Astrocyte of the cerebellum (primary cell): Measurements from ENCODE around the gene GEN1.
"Not testable (repeated sequence)": the region's sequence is repeated elsewhere in the genome, so short reads cannot be mapped to it uniquely, and the experiment has no call there.

Experiments
- DNase-seq: peaks from one replicate; pipeline ENCODE4 v3.0.0-alpha.2; 2011; ENCODE audit warnings: low read depth
- H3K4me3 ChIP-seq: 2 replicates; pipeline ENCODE4 v1.5.1; 2011; ENCODE audit warnings: mild to moderate bottlenecking, low read depth, low read length, moderate library complexity
- in situ Hi-C: cut with HindIII; loops from 2 replicates; pipeline ENCODE4 v1.10.0; 2017; ENCODE audit warnings: low sequenced_read_pairs
- TF ChIP-seq, protein P1 (sequence below): IDR thresholded peaks from 2 replicates; pipeline ENCODE4 v1.5.1; 2012; ENCODE audit warnings: low read length, low read depth, moderate library complexity, mild to moderate bottlenecking; ENCODE audit errors: missing control alignments

The GEN1 gene

GRCh38 chr2:17818235-17818815 lies 64.4 kb downstream of the GEN1 start:
- H3K4me3 ChIP-seq: no peak overlapping the region
- TF ChIP-seq, protein P1, sequence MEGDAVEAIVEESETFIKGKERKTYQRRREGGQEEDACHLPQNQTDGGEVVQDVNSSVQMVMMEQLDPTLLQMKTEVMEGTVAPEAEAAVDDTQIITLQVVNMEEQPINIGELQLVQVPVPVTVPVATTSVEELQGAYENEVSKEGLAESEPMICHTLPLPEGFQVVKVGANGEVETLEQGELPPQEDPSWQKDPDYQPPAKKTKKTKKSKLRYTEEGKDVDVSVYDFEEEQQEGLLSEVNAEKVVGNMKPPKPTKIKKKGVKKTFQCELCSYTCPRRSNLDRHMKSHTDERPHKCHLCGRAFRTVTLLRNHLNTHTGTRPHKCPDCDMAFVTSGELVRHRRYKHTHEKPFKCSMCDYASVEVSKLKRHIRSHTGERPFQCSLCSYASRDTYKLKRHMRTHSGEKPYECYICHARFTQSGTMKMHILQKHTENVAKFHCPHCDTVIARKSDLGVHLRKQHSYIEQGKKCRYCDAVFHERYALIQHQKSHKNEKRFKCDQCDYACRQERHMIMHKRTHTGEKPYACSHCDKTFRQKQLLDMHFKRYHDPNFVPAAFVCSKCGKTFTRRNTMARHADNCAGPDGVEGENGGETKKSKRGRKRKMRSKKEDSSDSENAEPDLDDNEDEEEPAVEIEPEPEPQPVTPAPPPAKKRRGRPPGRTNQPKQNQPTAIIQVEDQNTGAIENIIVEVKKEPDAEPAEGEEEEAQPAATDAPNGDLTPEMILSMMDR: no peak
- DNase-seq: no peak
- in situ Hi-C loops: no loop called here

DNA sequence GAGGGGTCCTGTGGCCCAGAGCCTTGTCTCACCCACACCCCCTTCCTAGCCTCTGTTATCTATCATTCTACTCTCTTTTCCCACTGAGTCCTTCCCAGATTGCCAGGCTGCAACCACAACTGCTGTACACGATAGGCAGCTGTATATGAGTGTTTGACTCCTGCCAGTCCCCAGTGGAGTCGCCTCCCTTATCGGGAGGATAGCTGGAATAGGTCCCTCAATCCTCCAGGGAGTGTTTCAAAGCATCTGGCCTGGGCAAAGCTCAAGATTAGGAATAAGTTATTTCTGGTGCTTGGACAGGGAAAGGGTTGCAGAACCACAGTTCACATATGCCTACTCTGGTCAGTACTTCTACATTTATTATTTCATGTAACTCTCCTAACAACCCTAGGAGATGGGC lies 67.1 kb downstream of the GEN1 start:
- in situ Hi-C loops: no loop called here
- no peak for DNase-seq
- no peak overlapping the region for H3K4me3 ChIP-seq
- TF ChIP-seq, protein P1: no peak

GRCh38 chr2:17821535-17822444 lies 67.9 kb downstream of the GEN1 start:
- TF ChIP-seq, protein P1: no peak
- in situ Hi-C loops: no loop called here
- H3K4me3 ChIP-seq: no peak overlapping the region
- no peak for DNase-seq

- H3K4me3 ChIP-seq: no peak overlapping the region
- TF ChIP-seq, protein P1: no peak
- in situ Hi-C loops: no loop called here
- DNase-seq: no peak
These were observed 68.6 kb downstream of the GEN1 start for GRCh38 chr2:17822445-17823117.

DNA sequence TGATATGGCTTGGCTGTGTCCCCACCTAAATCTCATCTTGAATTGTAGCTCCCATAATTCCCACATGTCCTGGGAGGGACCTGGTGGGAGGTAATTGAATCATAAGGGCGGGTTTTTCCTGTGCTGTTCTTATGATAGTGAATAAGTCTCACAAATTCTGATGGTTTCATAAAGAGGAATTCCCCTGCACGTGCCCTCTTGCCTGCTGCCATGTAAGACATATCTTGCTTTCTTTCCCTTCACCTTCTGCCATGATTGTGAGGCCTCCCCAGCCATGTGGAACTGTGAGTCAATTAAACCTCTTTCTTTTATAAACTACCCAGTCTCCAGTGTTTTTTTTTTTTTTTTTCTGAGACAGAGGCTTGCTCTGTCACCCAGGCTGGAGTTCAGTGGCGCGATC lies 69.7 kb downstream of the GEN1 start:
- H3K4me3 ChIP-seq, DNase-seq, in situ Hi-C loops: not testable (repeated sequence)

GRCh38 chr2:17827316-17827715 lies 73.4 kb downstream of the GEN1 start:
- TF ChIP-seq, protein P1: no peak
- in situ Hi-C loops: loop anchor here (25.0 kb wide), 1 partner anchor 335 kb away; no protein-coding TSS in a partner anchor
- DNase-seq: no peak
- H3K4me3 ChIP-seq: no peak overlapping the region
